ENCODE measurements around the gene HNRNPC. TPM values are rescaled to one million over a fixed set of nuclear protein-coding genes. Genes with fewer than 3 reads are reported as not detected.
"Not testable (repeated sequence)": the region's sequence is repeated elsewhere in the genome, so short reads cannot be mapped to it uniquely, and the experiment has no call there.

HNRNPC gene
- total and polyA plus RNA-seq, 2 donors (not counting 1 experiment from before 2014, with no cell fraction given): 543 to 885 TPM

- no peak within 1 kb of the TSS for H3K4me2 ChIP-seq (ENCODE audit: extremely low read depth, insufficient read depth, low read length)
- H2AFZ ChIP-seq (ENCODE audit: low read length): no peak within 1 kb of the TSS
- H3K36me3 ChIP-seq (ENCODE audit: control insufficient read depth, insufficient read depth, low read length): no peaks in the 10 kb centered on the region
- no peak within 1 kb of the TSS for H3K27ac ChIP-seq (ENCODE audit: insufficient read depth, low read length)
- no peaks in the 10 kb centered on the region for H3K27me3 ChIP-seq (ENCODE audit: control insufficient read depth, insufficient read depth, low read length)
- H3K4me1 ChIP-seq (ENCODE audit: control insufficient read depth, extremely low read depth, insufficient read depth, low read length): no peaks in the 10 kb centered on the region
- H4K20me1 ChIP-seq (ENCODE audit: control insufficient read depth, extremely low read depth, insufficient read depth, low read length): no peaks in the 10 kb centered on the region
- no peaks in the 10 kb centered on the region for H3K79me2 ChIP-seq (ENCODE audit: control insufficient read depth, insufficient read depth, low read length)
- no peaks in the 10 kb centered on the region for H3K9me3 ChIP-seq (ENCODE audit: control insufficient read depth, insufficient read depth, low read depth, low read length)
- DNase-seq (ENCODE audit: low read depth in 2 of 2): no peak
- no peak within 1 kb of the TSS for H3K4me3 ChIP-seq (replicated peaks in 1 of 4; ENCODE audit: control extremely low read depth in 1 of 4, insufficient read depth in 1 of 4, low read depth in 3 of 4, low read length in 4 of 4)
- H3K9ac ChIP-seq (ENCODE audit: insufficient read depth, low read length): no peak within 1 kb of the TSS
- TF ChIP-seq CTCF (conservative IDR thresholded peaks at IDR 0.05 in 1 of 2, IDR thresholded peaks at IDR 0.05 in 1 of 2; ENCODE audit: low read depth in 1 of 2, low read length in 2 of 2) (no peak), EZH2 (IDR thresholded peaks at IDR 0.05; ENCODE audit: low read length, missing control alignments) (no peak)
Observed at GRCh38 chr14:21279783-21280182, 10.5 kb upstream of the HNRNPC start, which contains the start of gene RPGRIP1. RPGRIP1 (plus strand) TSS chr14:21280083; CDS start chr14:21287977, 7,894 bp downstream.

- no peak overlapping the region for H3K27ac ChIP-seq (ENCODE audit: insufficient read depth, low read length)
- no peak overlapping the region for H3K4me3 ChIP-seq (replicated peaks in 1 of 4; ENCODE audit: control extremely low read depth in 1 of 4, insufficient read depth in 1 of 4, low read depth in 3 of 4, low read length in 4 of 4)
- no peak for DNase-seq (ENCODE audit: low read depth in 2 of 2)
- no peaks in the 10 kb centered on the region for H3K9me3 ChIP-seq (ENCODE audit: control insufficient read depth, insufficient read depth, low read depth, low read length)
- H3K79me2 ChIP-seq (ENCODE audit: control insufficient read depth, insufficient read depth, low read length): no peaks in the 10 kb centered on the region
- H3K36me3 ChIP-seq (ENCODE audit: control insufficient read depth, insufficient read depth, low read length): no peaks in the 10 kb centered on the region
- no peak for TF ChIP-seq EZH2 (IDR thresholded peaks at IDR 0.05; ENCODE audit: low read length, missing control alignments)
- no peak for TF ChIP-seq CTCF (conservative IDR thresholded peaks at IDR 0.05 in 1 of 2, IDR thresholded peaks at IDR 0.05 in 1 of 2; ENCODE audit: low read depth in 1 of 2, low read length in 2 of 2)
- no peak overlapping the region for H3K9ac ChIP-seq (ENCODE audit: insufficient read depth, low read length)
- H2AFZ ChIP-seq (ENCODE audit: low read length): no peak overlapping the region
- no peaks in the 10 kb centered on the region for H3K27me3 ChIP-seq (ENCODE audit: control insufficient read depth, insufficient read depth, low read length)
- no peak overlapping the region for H3K4me2 ChIP-seq (ENCODE audit: extremely low read depth, insufficient read depth, low read length)
- H4K20me1 ChIP-seq (ENCODE audit: control insufficient read depth, extremely low read depth, insufficient read depth, low read length): no peaks in the 10 kb centered on the region
- no peaks in the 10 kb centered on the region for H3K4me1 ChIP-seq (ENCODE audit: control insufficient read depth, extremely low read depth, insufficient read depth, low read length)
Observed at GRCh38 chr14:21278632-21279031, 9.4 kb upstream of the HNRNPC start.

- TF ChIP-seq EZH2 (IDR thresholded peaks at IDR 0.05; ENCODE audit: low read length, missing control alignments) (no peak), CTCF (conservative IDR thresholded peaks at IDR 0.05 in 1 of 2, IDR thresholded peaks at IDR 0.05 in 1 of 2; ENCODE audit: low read depth in 1 of 2, low read length in 2 of 2) (no peak)
- Histone ChIP-seq H2AFZ (ENCODE audit: low read length) (no peak overlapping the region), H3K4me1 (ENCODE audit: control insufficient read depth, extremely low read depth, insufficient read depth, low read length) (no peaks in the 10 kb centered on the region), H3K79me2 (ENCODE audit: control insufficient read depth, insufficient read depth, low read length) (no peaks in the 10 kb centered on the region), H3K4me3 (replicated peaks in 1 of 4; ENCODE audit: control extremely low read depth in 1 of 4, insufficient read depth in 1 of 4, low read depth in 3 of 4, low read length in 4 of 4) (no peak overlapping the region), H3K36me3 (ENCODE audit: control insufficient read depth, insufficient read depth, low read length) (no peaks in the 10 kb centered on the region), H3K4me2 (ENCODE audit: extremely low read depth, insufficient read depth, low read length) (no peak overlapping the region), H3K27me3 (ENCODE audit: control insufficient read depth, insufficient read depth, low read length) (no peaks in the 10 kb centered on the region), H4K20me1 (ENCODE audit: control insufficient read depth, extremely low read depth, insufficient read depth, low read length) (no peaks in the 10 kb centered on the region), H3K27ac (ENCODE audit: insufficient read depth, low read length) (no peak overlapping the region), H3K9ac (ENCODE audit: insufficient read depth, low read length) (no peak overlapping the region), H3K9me3 (ENCODE audit: control insufficient read depth, insufficient read depth, low read depth, low read length) (no peaks in the 10 kb centered on the region)
- no peak for DNase-seq (ENCODE audit: low read depth in 2 of 2)
Observed at GRCh38 chr14:21275261-21275858, 6.1 kb upstream of the HNRNPC start.

GRCh38 chr14:21272661-21273060, 3.4 kb upstream of the HNRNPC start:
- H3K27me3 ChIP-seq (ENCODE audit: control insufficient read depth, insufficient read depth, low read length); H3K4me3 ChIP-seq (replicated peaks in 1 of 4; ENCODE audit: control extremely low read depth in 1 of 4, insufficient read depth in 1 of 4, low read depth in 3 of 4, low read length in 4 of 4); H3K27ac ChIP-seq (ENCODE audit: insufficient read depth, low read length); H2AFZ ChIP-seq (ENCODE audit: low read length); H3K9ac ChIP-seq (ENCODE audit: insufficient read depth, low read length); H3K4me2 ChIP-seq (ENCODE audit: extremely low read depth, insufficient read depth, low read length); DNase-seq (ENCODE audit: low read depth in 2 of 2); H4K20me1 ChIP-seq (ENCODE audit: control insufficient read depth, extremely low read depth, insufficient read depth, low read length); H3K9me3 ChIP-seq (ENCODE audit: control insufficient read depth, insufficient read depth, low read depth, low read length); H3K4me1 ChIP-seq (ENCODE audit: control insufficient read depth, extremely low read depth, insufficient read depth, low read length); H3K36me3 ChIP-seq (ENCODE audit: control insufficient read depth, insufficient read depth, low read length): not testable (repeated sequence)
- H3K79me2 ChIP-seq (ENCODE audit: control insufficient read depth, insufficient read depth, low read length): peaks cover 16% of the 10 kb centered on the region

Measured in fibroblast of lung (primary cell).